SK-N-SH (cell line): ENCODE measurements around the gene WDR86.

Experiments used
- EP300 ChIP-seq, 2 experiments: IDR thresholded peaks; 2 replicates each; pipeline versions ENCODE4 v1.4.0 to v1.6.1; 2012; ENCODE audit warnings: borderline replicate concordance in 1 of 2, low read depth in 1 of 2, low read length in 1 of 2
- EZH2phosphoT487 ChIP-seq: fragments of 200-600 bp; sonication (generic); IDR thresholded peaks from 2 replicates; pipeline ENCODE4 v1.6.1; 2017; ENCODE audit warnings: low read depth, mixed run types, mild to moderate bottlenecking, antibody characterized with exemption, moderate library complexity, borderline replicate concordance
- MAX ChIP-seq: IDR thresholded peaks from 2 replicates; pipeline ENCODE4 v1.4.0; 2012; ENCODE audit warnings: low read depth
- SIN3A ChIP-seq: IDR thresholded peaks from 2 replicates; pipeline ENCODE4 v1.6.1; 2012; ENCODE audit warnings: low read depth, mild to moderate bottlenecking, low read length, moderate library complexity, borderline replicate concordance
- SMC3 ChIP-seq: IDR thresholded peaks from 2 replicates; pipeline ENCODE4 v1.6.1; 2012; ENCODE audit warnings: low read depth, low read length, improper control_type of control experiment
- TCF12 ChIP-seq: IDR thresholded peaks from 2 replicates; pipeline ENCODE4 v1.4.0; 2012
- YY1 ChIP-seq: IDR thresholded peaks from 2 replicates; pipeline ENCODE4 v1.4.0; 2012; ENCODE audit warnings: low read depth, mild to moderate bottlenecking
- TF ChIP-seq, protein P1 (sequence below): fragments of 200-600 bp; sonication (generic); IDR thresholded peaks from 2 replicates; pipeline ENCODE4 v1.6.1; 2017; ENCODE audit warnings: antibody characterized with exemption, mild to moderate bottlenecking, moderate library complexity
- TF ChIP-seq, protein P2 (sequence below): IDR thresholded peaks from 2 replicates; pipeline ENCODE4 v1.4.0; 2012; ENCODE audit warnings: low read depth, borderline replicate concordance

- TF ChIP-seq MAX (no peak), TCF12 (no peak), SMC3 (no peak), YY1 (no peak), EP300 (IDR thresholded peaks at IDR 0.05; ENCODE audit: borderline replicate concordance in 1 of 2, low read depth in 1 of 2, low read length in 1 of 2) (no peak), SIN3A (no peak), EZH2phosphoT487 (no peak)
- TF ChIP-seq, protein P1, sequence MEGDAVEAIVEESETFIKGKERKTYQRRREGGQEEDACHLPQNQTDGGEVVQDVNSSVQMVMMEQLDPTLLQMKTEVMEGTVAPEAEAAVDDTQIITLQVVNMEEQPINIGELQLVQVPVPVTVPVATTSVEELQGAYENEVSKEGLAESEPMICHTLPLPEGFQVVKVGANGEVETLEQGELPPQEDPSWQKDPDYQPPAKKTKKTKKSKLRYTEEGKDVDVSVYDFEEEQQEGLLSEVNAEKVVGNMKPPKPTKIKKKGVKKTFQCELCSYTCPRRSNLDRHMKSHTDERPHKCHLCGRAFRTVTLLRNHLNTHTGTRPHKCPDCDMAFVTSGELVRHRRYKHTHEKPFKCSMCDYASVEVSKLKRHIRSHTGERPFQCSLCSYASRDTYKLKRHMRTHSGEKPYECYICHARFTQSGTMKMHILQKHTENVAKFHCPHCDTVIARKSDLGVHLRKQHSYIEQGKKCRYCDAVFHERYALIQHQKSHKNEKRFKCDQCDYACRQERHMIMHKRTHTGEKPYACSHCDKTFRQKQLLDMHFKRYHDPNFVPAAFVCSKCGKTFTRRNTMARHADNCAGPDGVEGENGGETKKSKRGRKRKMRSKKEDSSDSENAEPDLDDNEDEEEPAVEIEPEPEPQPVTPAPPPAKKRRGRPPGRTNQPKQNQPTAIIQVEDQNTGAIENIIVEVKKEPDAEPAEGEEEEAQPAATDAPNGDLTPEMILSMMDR = no peak
- TF ChIP-seq, protein P2, sequence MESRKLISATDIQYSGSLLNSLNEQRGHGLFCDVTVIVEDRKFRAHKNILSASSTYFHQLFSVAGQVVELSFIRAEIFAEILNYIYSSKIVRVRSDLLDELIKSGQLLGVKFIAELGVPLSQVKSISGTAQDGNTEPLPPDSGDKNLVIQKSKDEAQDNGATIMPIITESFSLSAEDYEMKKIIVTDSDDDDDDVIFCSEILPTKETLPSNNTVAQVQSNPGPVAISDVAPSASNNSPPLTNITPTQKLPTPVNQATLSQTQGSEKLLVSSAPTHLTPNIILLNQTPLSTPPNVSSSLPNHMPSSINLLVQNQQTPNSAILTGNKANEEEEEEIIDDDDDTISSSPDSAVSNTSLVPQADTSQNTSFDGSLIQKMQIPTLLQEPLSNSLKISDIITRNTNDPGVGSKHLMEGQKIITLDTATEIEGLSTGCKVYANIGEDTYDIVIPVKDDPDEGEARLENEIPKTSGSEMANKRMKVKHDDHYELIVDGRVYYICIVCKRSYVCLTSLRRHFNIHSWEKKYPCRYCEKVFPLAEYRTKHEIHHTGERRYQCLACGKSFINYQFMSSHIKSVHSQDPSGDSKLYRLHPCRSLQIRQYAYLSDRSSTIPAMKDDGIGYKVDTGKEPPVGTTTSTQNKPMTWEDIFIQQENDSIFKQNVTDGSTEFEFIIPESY = no peak
Observed at GRCh38 chr7:151416941-151417315, 7.1 kb upstream of the WDR86 start.
